ENCODE measurements around the gene AFP. TPM values are rescaled to one million over a fixed set of nuclear protein-coding genes. Genes with fewer than 3 reads are reported as not detected.

The AFP gene
- total RNA-seq, 1 donor from 2014 or later: not detected

DNA sequence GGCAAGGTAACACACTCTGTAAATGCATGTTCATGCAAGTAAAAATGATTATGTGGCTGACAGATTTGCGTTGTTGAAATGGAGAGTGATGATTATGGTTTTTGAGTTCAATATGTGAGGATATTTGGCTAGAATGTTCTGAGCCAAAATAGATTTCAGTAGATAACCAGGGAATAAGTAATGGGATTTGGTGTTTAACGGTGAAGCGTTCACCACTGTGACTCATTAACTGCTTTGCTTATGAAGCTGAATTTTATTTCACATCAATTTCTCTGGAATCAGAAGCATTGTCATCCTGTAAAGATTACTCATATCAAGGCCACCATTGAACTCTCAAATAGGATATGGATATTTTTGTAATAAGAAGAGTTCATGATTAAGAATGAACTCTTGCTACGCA, 11.7 kb downstream of the AFP start:
- no peak overlapping the region for H3K4me3 Mint-ChIP-seq
- peaks cover 5% of the 10 kb centered on the region for H3K27me3 Mint-ChIP-seq (ENCODE audit: insufficient read depth)
- intact Hi-C loops (cut with micrococcal nuclease): loop anchor here (10.0 kb wide), 2 partner anchors 193 to 207 kb away; partner anchors contain the start of gene ANKRD17
- H3K9me3 Mint-ChIP-seq: no peaks in the 10 kb centered on the region
- DNase-seq (ENCODE audit: low spot score): no peak
- no peaks in the 10 kb centered on the region for H3K4me1 Mint-ChIP-seq (ENCODE audit: low read depth)
- no peaks in the 10 kb centered on the region for H3K36me3 Mint-ChIP-seq (ENCODE audit: low read depth)
- H3K27ac Mint-ChIP-seq: no peak overlapping the region

DNA sequence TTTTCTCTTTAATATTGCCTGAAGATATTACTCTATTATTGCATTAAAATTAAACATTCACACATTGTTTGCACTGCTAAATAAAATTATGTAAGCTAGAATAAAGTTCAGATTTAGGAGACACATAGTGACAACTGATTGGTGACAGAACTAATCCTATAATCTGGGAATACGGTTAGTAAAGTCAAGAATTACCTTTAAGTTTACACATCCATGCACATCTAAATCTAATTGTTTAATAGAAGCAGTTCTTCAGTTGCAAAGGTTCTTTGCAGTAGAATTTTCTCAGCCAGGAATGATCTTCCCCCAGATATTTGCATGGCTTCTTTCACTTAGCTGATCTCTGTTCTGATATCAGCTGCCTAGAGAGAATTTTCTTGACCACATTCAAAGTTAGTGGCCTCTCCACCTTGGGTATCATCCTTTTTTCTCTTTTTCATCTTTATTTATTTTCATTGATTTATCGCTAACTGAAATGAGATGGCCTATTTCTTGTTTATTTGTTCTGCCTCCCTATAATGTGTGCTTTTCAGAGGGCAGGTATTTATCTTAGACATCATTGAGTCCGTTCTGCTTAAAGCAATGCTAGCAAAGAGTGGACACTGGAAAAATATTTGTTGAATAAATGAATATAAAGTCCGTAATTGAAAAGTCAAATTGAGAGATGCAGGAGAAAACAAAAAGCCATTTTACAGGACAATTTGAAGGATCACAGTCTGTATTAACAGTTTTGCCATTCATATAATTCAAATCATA, 12.6 kb downstream of the AFP start:
- no peaks in the 10 kb centered on the region for H3K4me1 Mint-ChIP-seq (ENCODE audit: low read depth)

DNA sequence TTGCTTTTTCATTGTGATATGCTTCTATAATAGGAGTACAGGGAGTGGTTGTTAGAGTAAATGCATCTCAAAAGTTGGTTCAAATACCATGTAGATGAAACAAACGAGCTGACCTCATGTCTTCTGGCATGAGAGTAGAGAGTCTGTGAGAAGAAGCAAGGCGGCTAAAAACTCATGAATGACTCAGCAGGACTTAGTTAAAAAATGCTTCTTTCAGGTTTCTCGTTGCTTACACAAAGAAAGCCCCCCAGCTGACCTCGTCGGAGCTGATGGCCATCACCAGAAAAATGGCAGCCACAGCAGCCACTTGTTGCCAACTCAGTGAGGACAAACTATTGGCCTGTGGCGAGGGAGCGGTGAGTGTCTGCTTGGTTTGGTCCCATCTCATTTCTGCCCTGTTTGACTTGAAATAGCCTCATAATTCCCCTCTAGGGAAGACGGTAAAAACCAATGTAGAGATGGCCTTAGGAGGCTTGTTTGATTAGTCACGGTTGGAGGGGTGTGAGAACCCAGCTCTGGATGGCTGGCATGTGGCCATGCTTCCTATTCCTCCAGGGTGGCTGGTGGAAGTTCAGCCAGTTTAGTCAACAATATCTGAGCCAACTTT, 14.5 kb downstream of the AFP start:
- no peaks in the 10 kb centered on the region for H3K4me1 Mint-ChIP-seq (ENCODE audit: low read depth)
- no peak overlapping the region for H3K4me3 Mint-ChIP-seq
- intact Hi-C loops (cut with micrococcal nuclease): no loop called here
- DNase-seq (ENCODE audit: low spot score): no peak
- H3K27me3 Mint-ChIP-seq (ENCODE audit: insufficient read depth): peaks cover 5% of the 10 kb centered on the region
- no peaks in the 10 kb centered on the region for H3K9me3 Mint-ChIP-seq
- H3K27ac Mint-ChIP-seq: no peak overlapping the region
- H3K36me3 Mint-ChIP-seq (ENCODE audit: low read depth): no peaks in the 10 kb centered on the region

More for the DNA sequence above, 12.6 kb downstream of the AFP start:
- intact Hi-C loops (cut with micrococcal nuclease): loop anchor here (10.0 kb wide), 2 partner anchors 194 to 206 kb away; partner anchors contain the start of gene ANKRD17
- Mint-ChIP-seq H3K9me3 (no peaks in the 10 kb centered on the region), H3K27me3 (ENCODE audit: insufficient read depth) (peaks cover 5% of the 10 kb centered on the region), H3K4me3 (no peak overlapping the region), H3K36me3 (ENCODE audit: low read depth) (no peaks in the 10 kb centered on the region), H3K27ac (no peak overlapping the region)
- no peak for DNase-seq (ENCODE audit: low spot score)

DNA sequence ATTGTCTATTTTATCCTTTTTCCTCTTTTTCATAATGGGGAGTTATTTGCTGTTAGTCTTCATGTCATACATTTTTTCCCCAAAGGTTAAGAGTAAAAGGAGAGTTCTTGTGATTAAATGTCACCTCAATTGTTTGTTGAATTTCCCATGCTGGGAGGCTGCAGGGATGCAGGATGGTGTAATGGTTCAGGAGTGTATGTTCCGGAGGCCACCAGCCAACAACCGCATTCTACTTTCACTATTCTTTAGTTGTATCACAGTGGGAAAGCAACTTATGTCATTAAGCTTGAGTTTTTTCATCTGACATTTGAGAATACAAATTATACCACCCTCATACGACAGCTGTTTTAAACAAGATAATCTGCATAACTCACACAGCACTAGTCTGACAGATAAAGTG, 15.4 kb downstream of the AFP start:
- H3K27ac Mint-ChIP-seq: no peak overlapping the region
- no peak for DNase-seq (ENCODE audit: low spot score)
- intact Hi-C loops (cut with micrococcal nuclease): no loop called here
- peaks cover 5% of the 10 kb centered on the region for H3K27me3 Mint-ChIP-seq (ENCODE audit: insufficient read depth)
- H3K36me3 Mint-ChIP-seq (ENCODE audit: low read depth): no peaks in the 10 kb centered on the region
- no peaks in the 10 kb centered on the region for H3K4me1 Mint-ChIP-seq (ENCODE audit: low read depth)
- no peak overlapping the region for H3K4me3 Mint-ChIP-seq
- H3K9me3 Mint-ChIP-seq: no peaks in the 10 kb centered on the region

DNA sequence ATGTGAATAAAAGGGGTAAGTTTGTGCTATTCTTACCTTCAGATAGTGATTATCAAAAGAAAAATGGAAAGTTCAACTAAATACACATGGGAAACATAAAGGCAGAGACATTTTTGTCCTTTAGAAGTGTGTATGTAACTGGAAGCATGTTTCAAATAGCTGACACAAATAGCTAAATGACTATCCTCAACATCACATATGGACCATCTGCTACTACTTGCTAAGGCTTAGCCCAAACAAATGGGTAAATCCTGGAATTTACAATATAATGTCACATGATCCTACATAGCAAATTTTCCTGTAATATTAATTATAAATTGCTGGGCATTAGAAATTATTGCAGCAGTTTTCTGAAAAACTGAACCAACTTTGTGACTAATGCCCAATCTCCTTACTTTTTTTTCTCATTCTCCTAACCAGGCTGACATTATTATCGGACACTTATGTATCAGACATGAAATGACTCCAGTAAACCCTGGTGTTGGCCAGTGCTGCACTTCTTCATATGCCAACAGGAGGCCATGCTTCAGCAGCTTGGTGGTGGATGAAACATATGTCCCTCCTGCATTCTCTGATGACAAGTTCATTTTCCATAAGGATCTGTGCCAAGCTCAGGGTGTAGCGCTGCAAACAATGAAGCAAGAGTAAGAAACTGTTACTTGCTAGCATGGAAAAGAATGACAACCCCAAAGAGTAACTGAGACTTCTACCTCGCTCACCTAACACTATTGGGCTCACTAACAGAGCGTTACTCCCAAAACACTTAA, 16.1 kb downstream of the AFP start:
- Mint-ChIP-seq H3K9me3 (no peaks in the 10 kb centered on the region), H3K4me3 (no peak overlapping the region), H3K36me3 (ENCODE audit: low read depth) (no peaks in the 10 kb centered on the region), H3K4me1 (ENCODE audit: low read depth) (no peaks in the 10 kb centered on the region), H3K27ac (no peak overlapping the region), H3K27me3 (ENCODE audit: insufficient read depth) (peaks cover 5% of the 10 kb centered on the region)
- no peak for DNase-seq (ENCODE audit: low spot score)
- intact Hi-C loops (cut with micrococcal nuclease): no loop called here

DNA sequence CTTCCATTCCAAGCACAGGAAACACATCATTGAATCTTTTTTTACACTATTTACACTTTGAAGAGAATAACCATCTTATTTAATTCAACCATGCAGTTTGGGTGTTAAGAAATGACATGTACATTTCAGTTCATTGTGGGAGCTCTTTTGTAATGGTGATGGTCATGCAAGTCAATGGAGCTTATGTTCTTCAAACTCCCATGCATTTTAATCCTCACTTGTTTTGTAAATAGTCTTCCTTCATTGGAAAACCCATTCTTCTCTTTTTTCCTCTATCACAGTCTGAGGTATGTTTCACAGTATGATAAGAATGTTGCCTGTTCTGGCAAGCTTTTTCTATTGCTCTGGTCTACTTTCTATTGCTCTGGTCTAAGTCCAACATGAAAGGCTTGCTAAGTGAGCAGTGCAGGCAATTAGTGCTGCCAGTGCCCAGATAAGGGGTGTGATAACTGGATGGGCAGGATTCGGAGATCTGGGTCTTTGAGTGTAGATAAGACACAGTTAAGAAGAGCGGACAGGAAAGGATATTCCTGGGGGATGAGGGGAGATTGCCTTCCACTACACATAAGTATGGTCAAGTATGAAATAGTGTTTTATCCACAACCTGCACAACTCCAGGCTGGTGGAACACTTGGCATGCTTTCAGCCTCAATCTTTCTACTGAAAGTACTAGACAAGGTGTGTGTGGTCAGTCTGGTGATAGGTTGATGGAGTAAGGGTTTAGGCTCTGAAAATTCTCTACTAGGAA, 17.1 kb downstream of the AFP start:
- DNase-seq (ENCODE audit: low spot score): no peak
- H3K36me3 Mint-ChIP-seq (ENCODE audit: low read depth): no peaks in the 10 kb centered on the region
- intact Hi-C loops (cut with micrococcal nuclease): no loop called here
- H3K4me3 Mint-ChIP-seq: no peak overlapping the region
- H3K9me3 Mint-ChIP-seq: no peaks in the 10 kb centered on the region
- H3K27me3 Mint-ChIP-seq (ENCODE audit: insufficient read depth): peaks cover 5% of the 10 kb centered on the region
- no peaks in the 10 kb centered on the region for H3K4me1 Mint-ChIP-seq (ENCODE audit: low read depth)
- no peak overlapping the region for H3K27ac Mint-ChIP-seq

DNA sequence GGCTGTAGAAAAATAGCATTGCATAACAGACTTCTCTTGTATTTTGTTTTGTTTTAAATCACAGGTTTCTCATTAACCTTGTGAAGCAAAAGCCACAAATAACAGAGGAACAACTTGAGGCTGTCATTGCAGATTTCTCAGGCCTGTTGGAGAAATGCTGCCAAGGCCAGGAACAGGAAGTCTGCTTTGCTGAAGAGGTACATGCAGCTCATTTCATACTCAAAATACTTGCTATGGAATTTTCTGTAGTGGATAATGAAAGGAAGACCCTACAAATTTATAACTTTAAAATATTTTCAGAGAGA, 17.6 kb downstream of the AFP start:
- Mint-ChIP-seq H3K4me3 (no peak overlapping the region), H3K27ac (no peak overlapping the region), H3K27me3 (ENCODE audit: insufficient read depth) (peaks cover 5% of the 10 kb centered on the region), H3K4me1 (ENCODE audit: low read depth) (no peaks in the 10 kb centered on the region), H3K9me3 (no peaks in the 10 kb centered on the region), H3K36me3 (ENCODE audit: low read depth) (no peaks in the 10 kb centered on the region)
- no peak for DNase-seq (ENCODE audit: low spot score)
- intact Hi-C loops (cut with micrococcal nuclease): no loop called here

DNA sequence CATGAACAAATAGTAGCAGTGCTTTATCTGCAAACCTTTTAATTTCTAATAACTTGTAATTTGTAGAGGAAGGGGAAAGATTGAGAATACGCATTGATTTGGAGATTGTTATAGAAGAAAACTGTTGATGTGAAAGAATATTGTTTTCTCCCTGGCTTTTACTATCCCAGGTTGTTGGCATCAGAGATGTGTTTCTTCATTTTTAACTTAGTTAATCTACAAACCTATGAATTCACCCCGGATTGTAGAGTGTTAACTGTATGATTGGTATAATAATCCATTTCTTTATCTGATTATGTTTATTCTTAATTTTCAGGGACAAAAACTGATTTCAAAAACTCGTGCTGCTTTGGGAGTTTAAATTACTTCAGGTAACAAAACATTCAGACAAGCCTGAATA, 18.9 kb downstream of the AFP start:
- no peak overlapping the region for H3K4me3 Mint-ChIP-seq
- DNase-seq (ENCODE audit: low spot score): no peak
- no peaks in the 10 kb centered on the region for H3K36me3 Mint-ChIP-seq (ENCODE audit: low read depth)
- H3K27ac Mint-ChIP-seq: no peak overlapping the region
- intact Hi-C loops (cut with micrococcal nuclease): no loop called here
- H3K27me3 Mint-ChIP-seq (ENCODE audit: insufficient read depth): peaks cover 5% of the 10 kb centered on the region
- no peaks in the 10 kb centered on the region for H3K9me3 Mint-ChIP-seq
- H3K4me1 Mint-ChIP-seq (ENCODE audit: low read depth): no peaks in the 10 kb centered on the region

DNA sequence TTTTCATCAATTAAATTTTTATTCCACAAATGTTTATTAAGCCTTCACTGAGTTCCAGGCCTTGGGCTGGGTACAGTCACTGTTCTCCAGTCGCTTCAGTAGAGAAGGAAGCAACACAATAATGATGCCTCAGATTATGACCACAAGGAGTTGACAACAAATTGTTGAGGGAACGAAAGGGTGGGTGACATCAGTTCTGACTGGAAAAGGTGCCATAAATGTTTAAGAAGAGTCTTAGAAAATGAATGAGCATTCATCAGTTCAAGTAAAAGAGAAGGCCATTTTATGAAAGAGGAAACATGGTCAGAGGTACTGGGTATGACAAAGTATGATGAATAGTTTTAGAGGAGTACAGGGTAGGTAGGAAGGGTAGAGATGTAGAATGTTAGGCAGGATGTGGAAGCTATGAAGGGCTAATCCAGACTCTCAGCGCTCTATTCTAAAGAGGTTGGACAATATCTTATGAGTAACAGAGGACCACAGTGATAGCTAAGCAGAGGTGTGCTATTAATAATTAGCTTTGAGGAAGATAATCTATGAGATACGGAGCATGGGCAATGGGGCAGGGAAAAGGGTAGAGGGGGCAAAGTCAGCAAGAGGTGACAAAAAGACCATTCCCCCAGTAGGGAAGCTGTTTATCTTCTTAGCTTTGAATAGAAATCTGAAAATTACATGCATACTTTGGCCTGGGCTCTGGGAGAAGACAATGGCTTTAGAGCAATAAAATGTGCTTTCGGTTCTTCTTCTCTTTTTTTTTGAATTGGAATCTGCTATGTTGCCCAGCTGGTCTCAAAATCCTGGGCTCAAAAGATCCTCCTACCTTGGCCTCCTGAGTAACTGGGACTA, 20.4 kb downstream of the AFP start:
- Mint-ChIP-seq H3K9me3 (no peaks in the 10 kb centered on the region), H3K4me3 (no peak overlapping the region), H3K36me3 (ENCODE audit: low read depth) (no peaks in the 10 kb centered on the region), H3K27me3 (ENCODE audit: insufficient read depth) (peaks cover 7% of the 10 kb centered on the region), H3K4me1 (ENCODE audit: low read depth) (no peaks in the 10 kb centered on the region), H3K27ac (no peak overlapping the region)
- intact Hi-C loops (cut with micrococcal nuclease): no loop called here
- no peak for DNase-seq (ENCODE audit: low spot score)

DNA sequence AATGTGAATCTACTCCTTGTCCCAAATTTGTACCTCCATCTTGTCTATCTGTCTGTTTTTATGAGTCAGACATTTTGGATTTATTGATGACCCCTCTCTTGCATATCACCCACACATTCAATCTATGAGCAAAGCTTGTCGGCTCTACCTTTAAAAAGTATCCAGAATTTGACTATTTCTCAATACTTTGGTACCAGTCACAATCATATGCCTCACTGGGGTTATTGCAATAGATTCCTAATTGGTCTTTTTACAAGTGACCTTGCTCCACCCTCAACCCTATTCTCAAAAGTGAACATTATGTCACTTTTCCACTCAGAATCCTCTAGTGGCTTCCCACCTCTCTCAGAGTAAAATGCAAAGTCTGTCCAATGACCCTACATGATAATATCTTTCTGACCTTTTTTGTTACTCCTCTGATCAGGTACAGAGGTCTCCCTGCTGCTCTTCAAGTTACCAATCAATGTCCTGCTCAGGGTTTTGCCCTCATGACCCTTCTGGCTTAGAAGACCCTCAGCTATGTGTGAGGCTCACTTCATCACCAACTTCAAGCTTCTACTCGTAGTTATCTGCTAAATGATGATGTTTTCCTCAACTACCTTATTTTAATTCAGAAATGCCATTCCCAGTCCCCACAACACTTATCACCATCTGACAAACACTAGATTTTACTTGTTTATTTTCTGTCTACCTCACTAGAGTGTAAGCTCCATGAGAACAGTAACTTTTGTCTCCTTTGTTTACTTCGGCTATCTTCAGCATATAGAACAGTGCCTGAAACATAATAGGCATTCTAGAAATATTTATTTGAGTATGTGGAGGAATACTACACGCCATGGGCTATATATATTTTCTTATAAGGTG, 22.4 kb downstream of the AFP start:
- Mint-ChIP-seq H3K27me3 (ENCODE audit: insufficient read depth) (peaks cover 3% of the 10 kb centered on the region), H3K9me3 (no peaks in the 10 kb centered on the region), H3K27ac (no peak overlapping the region), H3K4me3 (no peak overlapping the region), H3K4me1 (ENCODE audit: low read depth) (no peaks in the 10 kb centered on the region), H3K36me3 (ENCODE audit: low read depth) (no peaks in the 10 kb centered on the region)
- intact Hi-C loops (cut with micrococcal nuclease): no loop called here
- DNase-seq (ENCODE audit: low spot score): no peak

DNA sequence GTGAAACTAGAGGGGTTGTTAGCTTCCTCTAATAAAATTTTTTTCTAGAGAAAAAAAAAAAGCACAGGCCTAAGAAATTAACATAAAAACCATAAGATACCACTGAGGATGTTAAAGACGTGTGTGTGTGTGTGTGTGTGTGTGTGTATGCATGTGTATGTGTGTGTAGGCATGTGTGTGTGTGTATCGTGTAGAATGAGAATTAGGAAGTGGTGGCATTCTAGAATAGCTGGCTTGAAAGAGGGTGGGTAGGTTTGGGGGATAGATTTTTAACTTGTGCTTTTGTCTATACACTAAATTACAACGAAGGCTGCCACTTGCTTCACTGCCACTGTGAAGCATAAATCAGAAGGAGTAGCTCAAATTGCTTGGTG, 23.0 kb downstream of the AFP start:
- peaks cover 5% of the 10 kb centered on the region for H3K27me3 Mint-ChIP-seq (ENCODE audit: insufficient read depth)
- no peak for DNase-seq (ENCODE audit: low spot score)
- H3K36me3 Mint-ChIP-seq (ENCODE audit: low read depth): no peaks in the 10 kb centered on the region
- H3K4me3 Mint-ChIP-seq: no peak overlapping the region
- H3K4me1 Mint-ChIP-seq (ENCODE audit: low read depth): no peaks in the 10 kb centered on the region
- no peak overlapping the region for H3K27ac Mint-ChIP-seq
- intact Hi-C loops (cut with micrococcal nuclease): no loop called here
- H3K9me3 Mint-ChIP-seq: no peaks in the 10 kb centered on the region

Data from activated T-helper 1 cell treated with anti-CD3 and anti-CD28 coated beads, Interleukin-12 subunit alpha, Interleukin-12 subunit beta, Interleukin-2, Interleukin-4 antibody, amounts not matched to agents 30 ng/mL and 10 ng/mL and 1 ng/mL, durations not matched to agents 14 hours and 24 hours and 36 hours (primary cell).